ENCODE data around the gene PPDPF. TPM values are rescaled to one million over a fixed set of nuclear protein-coding genes. Genes with fewer than 3 reads are reported as not detected.
"Not testable (repeated sequence)": the region's sequence is repeated elsewhere in the genome, so short reads cannot be mapped to it uniquely, and the experiment has no call there.

PPDPF gene
- total RNA-seq, 1 experiment from 2014 or later = 245 TPM

- ChIA-PET CTCF (no interaction called here), POLR2A (ENCODE audit: unreplicated experiment) (no interaction called here)
Measured at GRCh38 chr20:63556873-63557478, 36.4 kb downstream of the PPDPF start.

GRCh38 chr20:63557481-63557891, 36.9 kb downstream of the PPDPF start:
- no peaks in the 10 kb centered on the region for H3K9me3 ChIP-seq (ENCODE audit: low read length)
- H3F3A ChIP-seq (ENCODE audit: low read length, unreplicated experiment) = no peaks in the 10 kb centered on the region
- H3K4me1 ChIP-seq (ENCODE audit: insufficient read depth, low read length) = peaks cover 6% of the 10 kb centered on the region
- H4K20me1 ChIP-seq (ENCODE audit: low read length) = no peaks in the 10 kb centered on the region
- H3K4me3 ChIP-seq (ENCODE audit: low read length) = no peak overlapping the region
- no peak for DNase-seq
- intact Hi-C loops (cut with micrococcal nuclease) = no loop called here
- no peak overlapping the region for H3K4me2 ChIP-seq (ENCODE audit: low read length)
- CTCF ChIA-PET = no interaction called here
- no peak overlapping the region for H2AFZ ChIP-seq (ENCODE audit: low read length)
- no peak overlapping the region for H3K9ac ChIP-seq (ENCODE audit: low read length)
- no TSS peak for BruUV-seq (replicated peaks)
- H3K79me2 ChIP-seq (ENCODE audit: low read length) = no peaks in the 10 kb centered on the region
- no peak for ATAC-seq
- no peaks in the 10 kb centered on the region for H3K27me3 ChIP-seq (ENCODE audit: low read length)
- H3K36me3 ChIP-seq (ENCODE audit: low read depth, low read length) = peaks cover 4% of the 10 kb centered on the region; the same call in 1 of the 2 replicates
- POLR2A ChIA-PET (ENCODE audit: unreplicated experiment) = no interaction called here
- H3K9me2 ChIP-seq (replicated peaks; ENCODE audit: low read length) = no peaks in the 10 kb centered on the region
- TF ChIP-seq EZH2 (IDR thresholded peaks at IDR 0.05; ENCODE audit: low read length, unreplicated experiment) = no peak
- TF ChIP-seq EZH2phosphoT487 (IDR thresholded peaks at IDR 0.05; ENCODE audit: borderline replicate concordance, low read length) = no peak
- no peak for TF ChIP-seq CTCF (conservative IDR thresholded peaks at IDR 0.05; ENCODE audit: low read depth, low read length)
- H3K27ac ChIP-seq (ENCODE audit: low read length) = no peak overlapping the region

More at GRCh38 chr20:63556873-63557478, 36.4 kb downstream of the PPDPF start:
- Histone ChIP-seq H3K9me2 (replicated peaks; ENCODE audit: low read length) (no peaks in the 10 kb centered on the region), H3K9me3 (ENCODE audit: low read length) (no peaks in the 10 kb centered on the region), H3K4me2 (ENCODE audit: low read length) (no peak overlapping the region), H2AFZ (ENCODE audit: low read length) (no peak overlapping the region), H3K79me2 (ENCODE audit: low read length) (no peaks in the 10 kb centered on the region), H3F3A (ENCODE audit: low read length, unreplicated experiment) (no peaks in the 10 kb centered on the region), H3K4me3 (ENCODE audit: low read length) (no peak overlapping the region), H3K36me3 (ENCODE audit: low read depth, low read length) (peaks cover 4% of the 10 kb centered on the region; the same call in 1 of the 2 replicates), H3K4me1 (ENCODE audit: insufficient read depth, low read length) (peaks cover 7% of the 10 kb centered on the region), H3K9ac (ENCODE audit: low read length) (no peak overlapping the region), H3K27me3 (ENCODE audit: low read length) (no peaks in the 10 kb centered on the region), H4K20me1 (ENCODE audit: low read length) (no peaks in the 10 kb centered on the region), H3K27ac (ENCODE audit: low read length) (no peak overlapping the region)
- TF ChIP-seq EZH2phosphoT487 (IDR thresholded peaks at IDR 0.05; ENCODE audit: borderline replicate concordance, low read length) = no peak
- no peak for TF ChIP-seq CTCF (conservative IDR thresholded peaks at IDR 0.05; ENCODE audit: low read depth, low read length)
- no peak for TF ChIP-seq EZH2 (IDR thresholded peaks at IDR 0.05; ENCODE audit: low read length, unreplicated experiment)
- ATAC-seq (no peak), DNase-seq (no peak)
- intact Hi-C loops (cut with micrococcal nuclease) = no loop called here
- no TSS peak for BruUV-seq (replicated peaks)

DNA sequence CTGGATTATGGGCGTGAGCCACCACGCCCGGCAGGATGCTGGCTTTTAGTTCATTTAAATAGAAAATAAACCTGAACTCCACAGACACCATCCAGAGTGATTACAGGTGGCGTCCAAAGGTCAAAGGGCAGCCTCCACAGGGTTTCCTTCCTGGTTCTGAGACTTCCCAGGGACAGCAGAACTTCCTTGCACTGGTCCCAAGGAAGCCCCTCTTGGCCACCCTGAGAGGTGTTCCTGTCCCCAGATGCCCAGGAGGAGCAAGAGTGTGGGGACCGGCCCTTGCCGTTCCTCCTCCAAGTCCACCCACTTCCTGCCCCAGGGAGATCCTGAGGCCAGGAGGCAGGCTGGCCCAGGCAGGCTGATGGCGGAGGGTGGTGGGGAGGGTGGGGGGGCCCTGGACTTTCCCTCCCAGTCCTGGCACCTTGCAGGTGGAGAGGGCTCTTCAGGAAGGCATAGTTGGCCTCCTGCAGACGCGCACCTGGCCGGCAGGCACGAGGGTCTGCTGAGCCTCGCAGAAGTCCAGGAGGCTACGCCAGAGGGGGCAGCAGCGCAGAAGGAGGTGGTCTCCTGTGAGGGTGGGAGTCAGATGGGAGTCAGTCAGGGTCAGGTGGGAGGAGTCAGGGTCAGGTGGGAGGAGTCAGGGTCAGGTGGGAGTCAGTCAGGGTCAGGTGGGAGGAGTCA, 38.4 kb downstream of the PPDPF start:
- no peak for TF ChIP-seq EZH2phosphoT487 (IDR thresholded peaks at IDR 0.05; ENCODE audit: borderline replicate concordance, low read length)
- TF ChIP-seq CTCF (conservative IDR thresholded peaks at IDR 0.05; ENCODE audit: low read depth, low read length) = no peak
- TF ChIP-seq EZH2 (IDR thresholded peaks at IDR 0.05; ENCODE audit: low read length, unreplicated experiment) = no peak
- POLR2A ChIA-PET (ENCODE audit: unreplicated experiment) = no interaction called here
- H3K4me2 ChIP-seq (ENCODE audit: low read length) = no peak overlapping the region
- H4K20me1 ChIP-seq (ENCODE audit: low read length) = no peaks in the 10 kb centered on the region
- CTCF ChIA-PET = no interaction called here
- H3K4me1 ChIP-seq (ENCODE audit: insufficient read depth, low read length) = no peaks in the 10 kb centered on the region
- H3K79me2 ChIP-seq (ENCODE audit: low read length) = no peaks in the 10 kb centered on the region
- ATAC-seq = no peak
- H3K4me3 ChIP-seq (ENCODE audit: low read length) = no peak overlapping the region
- H3K27me3 ChIP-seq (ENCODE audit: low read length) = no peaks in the 10 kb centered on the region
- no peak for DNase-seq
- H2AFZ ChIP-seq (ENCODE audit: low read length) = no peak overlapping the region
- H3K9ac ChIP-seq (ENCODE audit: low read length) = no peak overlapping the region
- no peaks in the 10 kb centered on the region for H3K9me3 ChIP-seq (ENCODE audit: low read length)
- no TSS peak for BruUV-seq (replicated peaks)
- no peak overlapping the region for H3K27ac ChIP-seq (ENCODE audit: low read length)
- peaks cover 4% of the 10 kb centered on the region; the same call in 1 of the 2 replicates for H3K36me3 ChIP-seq (ENCODE audit: low read depth, low read length)
- intact Hi-C loops (cut with micrococcal nuclease) = no loop called here
- no peaks in the 10 kb centered on the region for H3K9me2 ChIP-seq (replicated peaks; ENCODE audit: low read length)
- no peaks in the 10 kb centered on the region for H3F3A ChIP-seq (ENCODE audit: low read length, unreplicated experiment)

- H3K4me3 ChIP-seq (ENCODE audit: low read length); intact Hi-C loops (cut with micrococcal nuclease); H4K20me1 ChIP-seq (ENCODE audit: low read length); H3K27ac ChIP-seq (ENCODE audit: low read length); POLR2A ChIA-PET (ENCODE audit: unreplicated experiment); H3K36me3 ChIP-seq (ENCODE audit: low read depth, low read length); H3K27me3 ChIP-seq (ENCODE audit: low read length); H3K9me3 ChIP-seq (ENCODE audit: low read length); H3K79me2 ChIP-seq (ENCODE audit: low read length); ATAC-seq; H2AFZ ChIP-seq (ENCODE audit: low read length); DNase-seq; H3K4me1 ChIP-seq (ENCODE audit: insufficient read depth, low read length); H3K4me2 ChIP-seq (ENCODE audit: low read length); H3K9ac ChIP-seq (ENCODE audit: low read length); H3K9me2 ChIP-seq (replicated peaks; ENCODE audit: low read length); H3F3A ChIP-seq (ENCODE audit: low read length, unreplicated experiment); BruUV-seq (replicated peaks): not testable (repeated sequence)
- CTCF ChIA-PET = interaction anchor here (0.5 kb wide), 1 partner anchor 22 kb away, joined by 3 read pairs; no protein-coding TSS in a partner anchor
Measured at GRCh38 chr20:63559485-63560332, 39.1 kb downstream of the PPDPF start.
